ENCODE data around the gene TMBIM4.

DNA sequence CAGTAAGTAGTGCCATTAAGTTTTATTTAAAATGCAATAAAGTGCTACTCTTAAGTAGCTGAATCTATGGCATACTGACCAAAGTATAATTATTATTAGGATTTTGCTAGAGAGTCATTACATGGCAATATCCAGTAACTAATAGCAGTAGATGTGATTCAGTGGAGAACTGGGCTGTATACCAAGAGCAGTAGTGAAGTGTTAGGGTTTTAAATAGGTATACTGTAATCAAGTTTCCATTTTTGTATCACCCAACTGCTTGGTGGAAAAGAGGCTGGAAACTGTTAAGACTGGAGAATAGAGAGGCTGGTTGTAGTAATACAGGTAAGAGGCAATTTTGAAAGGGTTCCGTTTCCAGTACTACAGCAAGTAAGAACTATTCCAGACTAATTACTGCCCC, 25.9 kb downstream of the TMBIM4 start:
- TF ChIP-seq POLR2A (IDR thresholded peaks at IDR 0.05) (no peak), CTCF (IDR thresholded peaks at IDR 0.05) (no peak)

All from lower leg skin (tissue), 3 donors.